ENCODE results near the gene CA5A. TPM values are rescaled to one million over a fixed set of nuclear protein-coding genes. Genes with fewer than 3 reads are reported as not detected.

The CA5A gene
- total RNA-seq, 4 donors from 2014 or later, result not detected

- Histone ChIP-seq H3K9me3 (no peaks in the 10 kb centered on the region), H3K4me3 (no peak overlapping the region), H3K4me1 (peaks cover 56 to 82% of the 10 kb centered on the region in 2 donors), H3K36me3 (peaks cover 0 to 9% of the 10 kb centered on the region in 2 donors), H3K27ac (peak overlapping the region; percentile 62 to 100 (median 68)), H3K27me3 (no peaks in the 10 kb centered on the region)
- no peak for TF ChIP-seq CTCF (IDR thresholded peaks at IDR 0.05 in 4 of 5, conservative IDR thresholded peaks at IDR 0.05 in 1 of 5)
- TF ChIP-seq POLR2A (IDR thresholded peaks at IDR 0.05), result no peak
- DNase-seq (no peak), ATAC-seq (no peak)
- intact Hi-C loops (cut with DNase I; ENCODE audit: low total_unique reads) (loop anchor here (2.0 kb wide), 1 partner anchor 23 kb away; no protein-coding TSS in a partner anchor), in situ Hi-C loops (cut with MboI; ENCODE audit: low sequenced_read_pairs in 4 of 4) (no loop called here)
Measured at GRCh38 chr16:87847785-87848675, 88.3 kb downstream of the CA5A start.

- ATAC-seq, result no peak
- H3K27ac ChIP-seq, result peak overlapping the region; percentile 62 to 100 (median 68)
Measured at GRCh38 chr16:87847467-87847784, 88.9 kb downstream of the CA5A start.

GRCh38 chr16:87846705-87847466 is 89.4 kb downstream of the CA5A start:
- Histone ChIP-seq H3K27ac (peak overlapping the region; percentile 62 to 100 (median 68)), H3K9me3 (no peaks in the 10 kb centered on the region), H3K36me3 (peaks cover 0 to 9% of the 10 kb centered on the region in 2 donors), H3K4me3 (no peak overlapping the region), H3K27me3 (no peaks in the 10 kb centered on the region), H3K4me1 (peaks cover 47 to 70% of the 10 kb centered on the region in 2 donors)
- TF ChIP-seq CTCF (IDR thresholded peaks at IDR 0.05 in 4 of 5, conservative IDR thresholded peaks at IDR 0.05 in 1 of 5) (no peak), POLR2A (IDR thresholded peaks at IDR 0.05) (no peak)
- no peak for ATAC-seq
- intact Hi-C loops (cut with DNase I; ENCODE audit: low total_unique reads) (no loop called here), in situ Hi-C loops (cut with MboI; ENCODE audit: low sequenced_read_pairs in 4 of 4) (no loop called here)
- no peak for DNase-seq

More at GRCh38 chr16:87847467-87847784, 88.9 kb downstream of the CA5A start:
- intact Hi-C loops (cut with DNase I; ENCODE audit: low total_unique reads), result no loop called here
- DNase-seq, result no peak
- in situ Hi-C loops (cut with MboI; ENCODE audit: low sequenced_read_pairs in 4 of 4), result no loop called here
- Histone ChIP-seq H3K4me3 (no peak overlapping the region), H3K9me3 (no peaks in the 10 kb centered on the region), H3K36me3 (peaks cover 0 to 9% of the 10 kb centered on the region in 2 donors), H3K27me3 (no peaks in the 10 kb centered on the region), H3K4me1 (peaks cover 52 to 76% of the 10 kb centered on the region in 2 donors)
- TF ChIP-seq POLR2A (IDR thresholded peaks at IDR 0.05), result no peak
- TF ChIP-seq CTCF (IDR thresholded peaks at IDR 0.05 in 4 of 5, conservative IDR thresholded peaks at IDR 0.05 in 1 of 5), result no peak

- in situ Hi-C loops (cut with MboI; ENCODE audit: low sequenced_read_pairs in 4 of 4) (no loop called here), intact Hi-C loops (cut with DNase I; ENCODE audit: low total_unique reads) (no loop called here)
- Histone ChIP-seq H3K36me3 (peaks cover 0 to 11% of the 10 kb centered on the region in 2 donors), H3K27ac (peak overlapping the region; percentile 62 to 100 (median 68)), H3K9me3 (no peaks in the 10 kb centered on the region), H3K4me1 (peaks cover 40 to 62% of the 10 kb centered on the region in 2 donors), H3K27me3 (no peaks in the 10 kb centered on the region), H3K4me3 (no peak overlapping the region)
- ATAC-seq (peak in 1 of 2 donors; percentile 40), DNase-seq (peak in 1 of 2 donors; percentile 64)
- TF ChIP-seq POLR2A (IDR thresholded peaks at IDR 0.05) (no peak), CTCF (IDR thresholded peaks at IDR 0.05 in 4 of 5, conservative IDR thresholded peaks at IDR 0.05 in 1 of 5) (no peak)
Measured at GRCh38 chr16:87845807-87846619, 90.3 kb downstream of the CA5A start.

Data from gastrocnemius medialis (tissue), 4 donors.